Bronchial epithelial cell (primary cell): Measurements from ENCODE around the gene MXI1. TPM values are rescaled to one million over a fixed set of nuclear protein-coding genes. Genes with fewer than 3 reads are reported as not detected.
"Not testable (repeated sequence)": the region's sequence is repeated elsewhere in the genome, so short reads cannot be mapped to it uniquely, and the experiment has no call there.

Source experiments
- DNase-seq: peaks from one replicate; pipeline ENCODE4 v3.0.0-alpha.2; 2010; ENCODE audit warnings: low read depth
- FAIRE-seq: peaks from 2 replicates; lab custom pipeline; 2011; peaks lifted over from hg19 to GRCh38; lab: Jason Lieb, UNC
- H3K27me3 ChIP-seq: 2 replicates; pipeline ENCODE4 v1.5.1; 2011; ENCODE audit warnings: low read length; ENCODE audit not compliant: control insufficient read depth, insufficient read depth
- H3K36me3 ChIP-seq: 2 replicates; pipeline ENCODE4 v1.5.1; 2011; ENCODE audit warnings: low read length; ENCODE audit not compliant: control insufficient read depth, insufficient read depth
- H3K4me3 ChIP-seq: 2 replicates; pipeline ENCODE4 v1.5.1; 2011; ENCODE audit warnings: mild to moderate bottlenecking, low read depth, low read length, control low read depth
- CTCF ChIP-seq: IDR thresholded peaks from 2 replicates; pipeline ENCODE4 v1.5.1; 2011; ENCODE audit warnings: mild to moderate bottlenecking, moderate library complexity, low read length, control low read depth, inconsistent platforms; ENCODE audit not compliant: insufficient read depth, severe bottlenecking
- total RNA-seq: library from RNA; depleted of rRNA; stranded (reverse); fragments of >200 nt; gene quantifications from 2 replicates; pipeline ENCODE4 v1.2.1, GENCODE V29; 2014

The MXI1 gene
- total RNA-seq, 1 donor from 2014 or later = 48.7 TPM

- H3K4me3 ChIP-seq = no peak overlapping the region
- TF ChIP-seq CTCF = no peak
- FAIRE-seq = no peak
Observed at GRCh38 chr10:110330675-110331074, 123.3 kb downstream of the MXI1 start.

GRCh38 chr10:110331226-110331795 is 123.9 kb downstream of the MXI1 start:
- H3K27me3 ChIP-seq, H3K36me3 ChIP-seq, DNase-seq, FAIRE-seq, H3K4me3 ChIP-seq: not testable (repeated sequence)

More at GRCh38 chr10:110330675-110331074, 123.3 kb downstream of the MXI1 start:
- Histone ChIP-seq H3K36me3 (no peaks in the 10 kb centered on the region), H3K27me3 (no peaks in the 10 kb centered on the region)
- DNase-seq = no peak

GRCh38 chr10:110334061-110334656 is 126.8 kb downstream of the MXI1 start:
- Histone ChIP-seq H3K36me3 (no peaks in the 10 kb centered on the region), H3K4me3 (no peak overlapping the region), H3K27me3 (no peaks in the 10 kb centered on the region)
- TF ChIP-seq CTCF = no peak
- FAIRE-seq (no peak), DNase-seq (no peak)

GRCh38 chr10:110335314-110336064 is 128.1 kb downstream of the MXI1 start:
- Histone ChIP-seq H3K4me3 (no peak overlapping the region), H3K36me3 (no peaks in the 10 kb centered on the region), H3K27me3 (no peaks in the 10 kb centered on the region)
- FAIRE-seq (no peak), DNase-seq (no peak)
- no peak for TF ChIP-seq CTCF

GRCh38 chr10:110336111-110336721 is 128.8 kb downstream of the MXI1 start:
- no peak for FAIRE-seq
- TF ChIP-seq CTCF = no peak
- Histone ChIP-seq H3K36me3 (no peaks in the 10 kb centered on the region), H3K27me3 (no peaks in the 10 kb centered on the region), H3K4me3 (no peak overlapping the region)
- DNase-seq = peak; percentile 93

Other genes with a start within 250 kb of the MXI1 start
- 39.5 and 44.2 TPM in 2 replicates for gene ADD3, start 199.6 kb upstream of the MXI1 start, total RNA-seq
- 6.3 and 6.8 TPM in 2 replicates for gene SMNDC1, start 97.3 kb downstream of the MXI1 start, total RNA-seq